HS-27A (cell line): ENCODE measurements around the gene DOK5.

Source experiments
- DNase-seq: peaks from one replicate; pipeline ENCODE4 v3.0.0-alpha.2; 2012; ENCODE audit warnings: low read depth, missing footprints

Gene DOK5

DNA sequence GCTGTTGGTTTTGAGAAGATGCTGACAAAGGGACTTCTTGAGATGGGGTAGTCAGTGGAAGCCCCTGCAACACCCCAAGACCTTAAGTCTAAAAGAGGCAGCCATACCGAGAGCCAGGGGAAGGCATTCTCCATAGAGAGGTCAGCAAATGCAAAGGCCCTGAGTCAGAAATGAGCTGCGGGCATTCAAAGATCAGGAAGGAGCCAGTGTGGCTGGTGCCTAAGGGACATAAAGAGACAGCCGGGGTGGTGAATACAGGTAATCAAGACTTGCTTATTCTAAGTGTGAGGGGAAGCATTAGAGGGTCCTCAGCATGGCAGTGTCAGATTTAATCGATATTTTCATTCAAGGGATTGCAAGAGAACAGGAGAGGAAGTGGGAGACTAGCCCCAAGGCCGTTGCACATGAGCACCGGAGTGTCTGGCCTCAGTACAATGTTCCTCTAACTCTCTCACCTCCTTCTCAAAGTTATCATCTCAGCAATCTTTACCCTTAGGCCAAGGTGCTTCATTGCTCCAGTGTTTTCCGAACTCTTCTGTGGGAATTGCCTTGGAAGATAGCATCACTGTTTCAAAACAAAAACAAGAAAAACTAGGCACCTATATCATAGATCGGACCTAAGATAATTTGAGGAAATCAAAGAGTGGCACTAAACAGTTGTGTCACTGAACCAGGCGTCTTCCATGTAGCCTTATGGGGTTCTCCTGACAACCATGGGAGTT, 173.2 kb downstream of the DOK5 start:
- no peak for DNase-seq

DNA sequence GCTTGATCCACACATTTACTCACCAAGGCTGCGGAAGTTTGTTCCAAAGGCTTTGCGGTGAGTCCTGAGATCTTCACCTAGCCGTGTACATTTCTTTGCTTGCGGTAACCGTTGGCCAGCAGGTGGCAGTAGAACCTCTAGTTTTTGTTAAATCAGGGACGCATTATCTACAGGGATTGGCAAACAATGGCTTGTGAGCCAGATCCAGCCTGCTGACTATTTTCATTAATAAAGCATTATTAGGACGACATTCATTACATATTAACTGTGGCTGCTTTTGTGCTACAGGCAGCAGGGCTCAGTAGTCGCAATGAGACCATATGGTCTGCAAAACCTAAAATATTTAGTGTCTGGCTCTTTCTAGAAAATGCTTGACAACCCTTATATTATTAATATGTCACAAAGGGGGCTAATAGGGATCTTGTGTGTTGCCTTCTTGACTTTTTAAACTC, 174.1 kb downstream of the DOK5 start:
- DNase-seq: no peak

DNA sequence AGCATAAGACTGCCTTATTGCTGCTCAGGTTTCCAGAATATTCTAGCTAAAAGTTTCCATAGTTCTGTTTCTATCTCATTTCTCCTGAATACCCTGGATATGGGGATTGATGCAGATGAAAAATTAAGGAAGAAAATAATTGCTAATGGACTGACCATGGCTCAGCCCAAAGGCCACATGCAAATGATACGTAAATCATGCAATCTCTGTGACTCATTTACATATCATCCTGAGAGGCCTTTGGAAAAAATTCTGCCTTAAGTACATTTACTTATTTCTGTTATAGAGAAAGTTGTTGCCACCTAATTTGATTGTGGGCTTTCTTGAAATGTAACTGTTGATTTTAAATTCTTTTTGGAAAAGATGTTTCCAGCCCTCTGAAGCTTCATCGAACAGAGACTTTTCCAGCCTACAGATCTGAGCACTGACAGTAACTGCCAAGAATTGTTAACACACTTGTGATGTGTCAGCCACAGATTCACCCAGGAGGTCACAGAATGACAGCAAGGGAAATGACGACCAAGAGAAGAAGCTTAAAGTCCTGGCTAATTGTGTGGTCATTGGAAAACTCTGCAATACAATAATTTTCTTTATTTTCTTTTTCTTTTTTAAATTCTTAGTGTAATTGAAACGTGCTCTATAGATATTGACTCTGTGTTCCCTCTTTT, 174.8 kb downstream of the DOK5 start:
- no peak for DNase-seq

DNA sequence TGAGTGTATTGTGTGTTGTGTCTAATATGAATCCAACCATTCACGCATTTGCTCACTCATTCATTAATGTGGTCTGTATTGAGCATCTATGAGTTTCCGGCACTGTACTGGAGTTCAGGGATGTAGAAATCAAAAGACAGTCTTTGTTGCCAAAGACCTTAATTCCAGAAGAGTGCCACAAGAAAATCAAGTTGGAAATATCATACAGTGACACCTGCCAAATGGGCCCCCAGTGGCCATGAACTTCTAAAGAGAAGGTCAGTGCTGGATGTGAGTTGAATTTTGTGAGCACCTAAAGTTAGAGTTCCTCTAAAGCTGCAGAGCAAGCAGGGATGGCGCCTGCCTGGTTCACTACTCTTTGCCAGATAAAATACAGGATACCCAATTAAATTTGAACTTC, 175.9 kb downstream of the DOK5 start:
- DNase-seq: no peak

DNA sequence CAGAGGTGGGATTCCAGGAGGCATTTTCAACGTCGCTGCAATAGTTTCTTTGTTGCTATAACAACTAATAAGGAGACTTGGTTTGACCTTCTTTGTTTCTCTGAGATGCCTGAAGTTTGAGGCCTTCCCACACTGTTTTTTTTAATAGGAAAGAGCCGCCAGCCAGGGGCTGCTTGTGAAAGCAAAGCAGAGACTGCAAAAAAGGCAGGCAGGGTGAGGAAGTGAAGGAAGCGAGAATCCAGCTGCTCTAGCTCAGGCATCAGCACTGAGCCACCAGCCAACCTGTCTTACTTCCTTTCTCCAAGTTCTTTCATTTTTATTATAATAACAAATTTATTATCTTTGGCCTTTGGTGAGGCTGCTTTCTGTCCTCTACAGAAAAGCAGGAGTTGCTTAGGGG, 179.1 kb downstream of the DOK5 start:
- DNase-seq: no peak

DNA sequence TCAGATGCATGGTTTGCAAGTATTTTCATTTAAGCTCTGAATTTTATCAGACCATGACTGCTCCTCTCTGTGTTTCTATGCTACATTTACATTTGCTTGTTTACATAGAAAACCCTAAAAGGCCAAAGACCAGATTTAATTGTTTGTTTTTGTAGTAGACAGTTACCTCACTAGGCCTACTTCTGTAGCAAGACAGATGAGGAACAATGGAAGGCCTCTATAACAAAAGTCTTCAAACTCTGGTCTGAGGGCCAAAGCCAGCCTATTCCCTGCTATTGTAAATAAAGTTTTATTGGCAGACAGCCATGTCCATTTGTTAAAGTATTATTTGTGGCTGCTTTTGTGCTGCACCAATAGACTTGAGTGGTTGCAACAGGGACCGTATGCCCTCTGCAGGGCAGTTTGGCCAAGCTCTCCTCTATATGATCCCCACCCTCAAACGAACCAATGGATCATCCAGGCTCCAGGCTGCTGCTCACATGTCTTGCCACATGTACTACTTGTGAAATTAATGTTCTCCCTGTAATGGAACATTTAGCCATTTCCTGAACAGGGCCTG, 182.0 kb downstream of the DOK5 start:
- no peak for DNase-seq

DNA sequence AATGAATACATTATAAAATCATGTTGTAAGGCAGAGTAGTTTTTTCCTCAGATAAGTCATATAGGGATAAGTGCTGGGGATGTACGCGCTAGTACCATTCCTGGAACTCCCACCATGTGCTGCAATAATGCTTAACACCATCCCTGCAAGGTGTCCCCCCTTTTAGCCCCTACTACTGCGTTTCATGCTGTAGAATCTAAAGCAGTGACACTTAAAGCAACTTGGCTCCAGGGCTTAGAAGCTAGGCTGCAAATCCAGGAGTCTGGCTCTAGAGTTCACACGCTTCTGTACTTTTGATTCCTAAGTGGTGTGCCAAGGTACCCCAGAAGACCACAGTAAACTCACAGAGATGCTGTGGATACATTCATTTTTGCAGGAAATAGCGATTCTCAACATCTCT, 183.1 kb downstream of the DOK5 start:
- DNase-seq: no peak

DNA sequence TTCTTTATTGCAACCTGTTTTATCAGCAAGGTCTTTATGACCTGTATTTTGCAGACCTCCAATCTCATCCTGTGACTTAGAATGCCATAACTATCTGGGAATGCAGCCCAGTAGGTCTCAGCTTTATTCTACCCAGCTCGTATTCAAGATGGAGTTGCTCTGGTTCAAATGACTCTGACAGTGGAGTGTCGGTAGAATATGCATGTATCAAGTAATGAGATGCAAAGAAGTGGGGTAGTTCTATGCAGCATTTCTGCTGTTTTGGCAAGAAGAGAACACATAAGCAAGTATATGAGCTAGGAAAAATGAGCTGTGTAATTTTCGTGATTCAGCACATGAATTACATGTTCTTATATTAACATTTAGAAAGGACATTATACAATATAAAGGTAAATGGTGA, 185.9 kb downstream of the DOK5 start:
- no peak for DNase-seq

DNA sequence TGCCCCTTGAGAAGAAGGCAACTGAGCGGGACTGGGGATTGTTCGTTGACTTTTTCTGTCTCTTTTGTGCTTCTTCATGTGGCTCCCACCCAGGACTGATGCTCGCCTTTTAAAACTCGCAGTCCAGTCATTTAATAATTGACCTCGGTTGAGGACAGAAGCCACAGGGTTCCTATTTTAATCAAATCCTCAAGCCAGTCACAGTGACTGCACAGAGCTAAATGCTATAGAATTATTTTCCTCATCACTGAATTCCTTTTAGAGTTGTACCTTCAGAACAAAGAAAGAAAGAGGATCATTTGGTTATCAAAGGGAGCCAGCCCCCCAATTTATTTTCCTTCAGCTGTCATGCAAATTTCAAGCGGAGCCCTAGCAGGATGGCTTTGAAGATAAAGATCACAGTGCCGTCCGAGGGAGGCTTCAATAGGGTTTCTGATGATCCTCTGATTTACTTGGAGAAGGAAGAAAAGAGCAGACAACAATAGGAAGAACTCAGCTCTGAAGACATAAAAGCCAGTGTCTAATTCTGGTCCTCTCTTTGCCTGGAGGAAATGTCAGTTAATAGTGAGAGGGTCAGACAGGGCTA, 186.6 kb downstream of the DOK5 start:
- no peak for DNase-seq

DNA sequence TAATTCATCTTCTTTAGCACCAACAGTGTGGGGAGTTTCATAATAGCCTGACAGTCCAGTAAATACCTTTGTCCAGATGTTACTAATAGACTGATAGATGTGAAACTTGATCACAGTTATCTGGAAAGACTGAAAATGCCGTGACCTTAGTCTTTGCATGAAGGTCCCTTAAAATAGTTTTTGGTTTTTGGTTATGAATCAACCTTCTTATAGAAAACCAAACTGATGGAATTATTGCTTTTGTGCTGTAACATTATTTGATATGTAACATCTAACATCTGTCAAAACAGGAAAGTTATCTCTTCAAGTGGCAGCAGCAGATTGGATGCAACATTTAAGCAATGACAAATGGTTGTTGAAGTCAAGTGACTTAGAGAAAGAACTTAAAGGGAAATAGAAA, 190.4 kb downstream of the DOK5 start:
- DNase-seq: no peak

DNA sequence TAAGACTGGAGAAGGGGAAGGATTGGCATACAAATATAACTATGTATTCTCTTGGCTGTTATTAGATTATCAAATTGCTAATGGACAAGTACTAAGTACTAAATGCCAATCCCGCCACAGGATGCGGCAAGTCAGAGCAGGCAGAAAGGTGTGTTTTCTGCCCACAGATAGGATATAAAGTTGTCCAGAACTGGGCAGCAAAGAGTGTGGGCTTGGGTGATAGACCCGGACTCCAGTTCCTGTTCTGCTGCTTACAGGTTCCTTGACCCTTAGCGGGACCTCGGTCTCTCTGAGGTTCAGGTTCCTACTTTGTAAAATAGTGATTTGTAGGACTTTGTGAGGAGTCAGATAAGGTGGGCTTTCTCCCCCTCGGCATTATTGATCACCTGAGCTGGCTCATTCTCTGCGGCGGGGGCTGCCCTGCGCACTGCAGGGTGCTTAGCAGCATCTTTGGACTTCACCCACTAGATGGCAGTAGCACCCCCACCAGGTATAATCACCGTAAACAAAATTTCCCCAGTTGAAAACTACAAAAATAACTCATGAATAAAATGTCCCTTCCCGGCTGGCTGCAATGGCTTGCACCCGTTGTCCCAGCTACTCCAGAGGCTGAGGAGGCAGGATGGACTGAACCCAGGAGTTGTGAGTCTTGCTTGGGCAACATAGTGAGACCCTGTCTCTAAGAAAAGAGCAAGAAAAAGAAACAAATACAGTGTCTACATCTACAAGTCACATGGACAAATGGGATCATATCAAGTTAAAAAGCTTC, 193.1 kb downstream of the DOK5 start:
- DNase-seq: no peak

DNA sequence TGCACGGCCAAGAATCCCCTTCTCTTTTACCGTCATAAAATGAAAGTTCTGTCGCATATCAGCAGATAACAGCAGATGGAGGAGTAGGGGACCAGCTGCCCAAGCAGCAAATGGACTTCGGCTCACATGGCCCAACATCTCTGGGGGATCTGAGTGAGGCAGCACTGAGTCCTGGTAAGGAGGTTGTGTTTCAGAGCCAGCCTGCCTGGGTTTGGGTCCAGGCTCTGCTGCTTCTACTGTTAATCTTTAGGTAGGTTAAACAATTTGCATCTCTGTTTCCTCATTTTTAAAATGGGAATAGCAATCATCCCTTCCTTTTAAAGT, 193.6 kb downstream of the DOK5 start:
- DNase-seq: no peak

DNA sequence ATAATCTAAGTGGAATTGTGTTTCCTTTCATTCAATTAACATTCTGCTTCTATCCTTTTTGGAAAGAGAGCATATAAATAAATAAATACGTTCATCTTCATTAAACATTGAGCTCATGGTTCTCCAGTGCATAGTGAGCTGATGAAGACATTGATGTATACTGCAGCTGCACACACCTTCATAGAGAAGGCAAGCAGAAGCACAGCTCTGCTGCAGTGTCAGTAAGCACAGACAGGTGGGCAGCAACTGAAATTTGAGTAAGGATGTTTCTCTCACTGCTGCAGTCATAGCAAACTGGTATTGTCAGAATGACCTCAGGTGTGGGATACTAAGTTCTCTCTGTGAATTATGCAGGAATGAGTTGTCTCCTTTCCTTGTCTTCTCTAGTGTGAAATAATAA, 202.9 kb downstream of the DOK5 start:
- DNase-seq: no peak

DNA sequence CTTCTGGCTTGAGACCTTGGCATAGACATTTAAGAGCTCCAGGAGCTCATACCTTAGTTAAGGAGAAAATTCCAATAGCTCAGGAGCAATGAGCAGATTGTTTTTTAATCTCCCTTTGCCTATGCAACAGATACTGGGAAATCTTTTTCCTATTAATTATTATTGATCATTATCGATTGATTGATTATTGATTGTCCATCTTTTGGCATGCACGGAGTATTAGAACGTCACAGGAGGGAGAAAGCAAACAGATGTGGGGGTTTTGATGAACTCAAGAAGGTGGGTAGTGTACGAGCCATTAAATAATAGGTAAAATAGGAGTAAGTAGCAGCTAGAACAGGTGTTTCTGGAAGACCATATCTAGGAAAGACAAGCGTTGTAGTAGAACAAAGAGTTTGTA, 205.0 kb downstream of the DOK5 start:
- no peak for DNase-seq

DNA sequence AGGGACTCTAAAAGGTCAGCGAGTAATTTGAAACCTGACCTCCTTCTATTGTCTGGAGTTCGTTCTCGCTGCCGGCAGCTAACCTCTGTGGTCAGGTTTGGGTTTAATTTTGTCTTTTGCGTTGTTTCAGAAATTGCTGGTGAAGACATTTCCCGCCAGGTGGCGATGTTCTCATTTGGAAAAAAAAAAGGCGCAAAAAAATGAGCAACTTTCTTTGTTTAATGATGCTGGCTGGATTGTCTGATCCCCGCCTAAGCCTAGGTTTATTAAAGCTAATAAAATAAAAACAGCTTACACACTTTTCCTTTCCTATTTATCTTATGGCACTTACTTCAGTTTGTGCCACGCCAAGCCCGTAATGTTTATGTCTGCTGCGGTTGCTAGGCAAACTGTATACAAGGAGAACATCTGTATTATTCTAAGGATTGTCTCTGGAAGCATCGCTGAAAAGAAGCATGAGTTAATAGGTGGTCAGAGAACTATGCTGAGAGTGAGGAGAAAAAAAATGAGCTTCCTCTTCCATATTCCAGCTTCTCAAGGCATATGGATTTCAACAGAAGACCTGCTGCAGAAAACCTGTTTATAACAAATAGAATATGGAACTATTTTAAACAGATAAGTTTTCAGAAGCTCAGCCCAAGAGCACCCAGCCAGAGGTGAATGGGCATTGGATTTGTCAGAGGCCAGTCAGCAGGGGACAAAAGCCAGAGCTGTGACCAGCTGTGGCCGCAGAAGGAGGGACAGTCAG, 205.7 kb downstream of the DOK5 start:
- no peak for DNase-seq

DNA sequence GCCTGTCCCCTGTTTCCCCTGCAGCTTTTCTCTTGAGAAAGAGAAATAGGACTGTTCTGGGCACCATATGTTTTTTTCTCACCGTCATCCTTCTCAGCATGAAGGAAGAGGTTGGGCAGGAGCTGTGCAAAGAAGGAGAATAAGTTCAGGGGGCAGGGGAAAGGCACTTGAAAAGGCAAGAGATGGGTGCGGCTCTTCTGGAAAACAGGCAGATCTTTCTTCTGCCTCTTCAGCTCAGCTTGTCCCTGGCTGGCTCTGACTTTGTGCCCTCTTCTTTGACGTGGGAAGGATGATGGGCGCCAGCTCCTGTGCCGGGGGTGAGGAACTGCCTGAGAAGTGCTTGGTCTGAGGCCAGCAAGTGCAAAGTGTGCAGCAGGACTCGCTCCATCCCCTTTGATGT, 206.5 kb downstream of the DOK5 start:
- no peak for DNase-seq

DNA sequence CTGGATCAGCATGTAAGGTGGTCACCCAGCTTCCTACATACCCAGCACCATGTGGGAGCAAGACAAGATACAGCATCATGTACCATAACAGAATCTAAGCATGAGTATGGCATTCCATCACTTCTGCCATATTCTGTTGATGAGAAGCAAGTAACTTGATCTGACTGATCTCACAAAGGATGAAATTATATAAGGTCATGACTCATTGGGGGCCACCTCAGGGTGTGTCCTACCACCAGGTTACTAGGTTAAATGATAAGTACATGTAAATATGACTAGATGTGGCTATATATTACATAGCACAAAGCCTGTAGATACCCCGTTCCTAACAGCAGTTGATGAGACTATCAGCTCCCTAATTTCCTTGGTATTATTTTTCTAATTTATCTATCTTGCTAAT, 213.1 kb downstream of the DOK5 start:
- no peak for DNase-seq

DNA sequence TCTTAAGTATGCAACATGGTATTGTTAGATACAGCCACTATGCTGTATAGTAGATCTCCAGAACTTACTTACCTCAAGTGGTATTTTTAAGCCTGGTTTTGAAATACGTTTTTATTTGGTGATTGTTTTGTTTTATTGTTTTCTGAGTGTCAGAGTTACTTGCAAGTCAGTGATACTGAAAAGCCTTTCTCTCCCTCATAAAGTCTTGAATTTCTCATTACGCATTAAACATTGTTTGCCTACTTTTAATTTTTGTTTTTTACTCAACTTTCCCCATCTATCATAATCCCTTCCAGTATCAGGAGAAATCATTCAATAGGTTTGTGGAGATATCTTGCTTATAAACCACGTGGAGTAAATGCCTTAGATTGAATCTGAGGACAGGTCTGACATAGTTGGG, 214.9 kb downstream of the DOK5 start:
- no peak for DNase-seq

DNA sequence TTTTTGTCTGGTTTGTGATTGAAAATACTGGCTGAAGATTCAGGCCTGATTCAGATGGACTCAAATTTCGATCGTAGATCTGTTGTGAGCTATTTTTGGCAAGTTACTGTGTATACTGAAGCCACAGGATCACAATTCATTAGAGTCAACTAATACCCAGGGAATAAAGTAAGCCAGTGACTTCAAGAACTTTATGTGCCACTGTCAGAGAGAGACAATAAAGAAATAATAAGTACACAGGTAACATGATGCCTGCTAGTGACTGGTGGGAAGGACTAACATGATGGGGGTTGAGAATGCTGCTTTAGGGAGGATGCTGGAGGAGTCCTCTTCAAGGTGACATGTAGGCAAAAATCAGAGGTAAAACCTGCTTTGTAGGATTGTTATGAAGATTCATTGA, 215.9 kb downstream of the DOK5 start:
- no peak for DNase-seq

DNA sequence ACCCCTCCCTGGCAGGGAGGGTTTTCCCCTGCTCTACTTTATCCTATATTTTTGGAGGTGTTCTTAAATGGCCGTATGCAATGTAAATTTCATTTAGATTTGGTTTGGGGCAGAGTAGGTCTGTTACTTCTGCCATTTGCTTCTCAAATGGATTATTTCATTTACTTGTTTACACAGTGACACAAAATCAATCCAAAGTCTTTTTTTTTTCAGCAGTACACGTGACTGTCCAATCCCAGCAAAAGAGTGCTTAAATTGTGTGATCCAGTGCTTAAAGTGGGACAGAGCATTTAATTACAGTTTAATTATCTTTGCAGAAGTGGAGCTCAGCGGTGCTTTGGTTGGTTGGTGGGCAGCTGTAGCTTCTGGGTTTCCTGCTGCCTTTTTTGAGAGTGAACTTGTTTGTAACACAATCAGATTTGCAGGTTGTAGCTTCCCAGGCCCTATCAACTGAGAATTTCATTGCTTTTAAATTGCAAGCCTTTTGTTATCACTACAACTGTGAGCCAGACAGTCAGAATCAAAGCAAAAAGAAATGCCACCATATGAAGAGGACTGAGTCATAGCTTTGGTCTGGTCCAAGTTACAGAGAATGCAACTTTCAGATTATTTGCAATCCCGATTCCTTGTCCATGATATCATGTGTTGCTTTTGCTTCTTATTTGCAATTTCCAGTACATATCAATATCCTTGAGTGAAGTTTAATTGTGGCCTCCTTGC, 216.9 kb downstream of the DOK5 start:
- no peak for DNase-seq

DNA sequence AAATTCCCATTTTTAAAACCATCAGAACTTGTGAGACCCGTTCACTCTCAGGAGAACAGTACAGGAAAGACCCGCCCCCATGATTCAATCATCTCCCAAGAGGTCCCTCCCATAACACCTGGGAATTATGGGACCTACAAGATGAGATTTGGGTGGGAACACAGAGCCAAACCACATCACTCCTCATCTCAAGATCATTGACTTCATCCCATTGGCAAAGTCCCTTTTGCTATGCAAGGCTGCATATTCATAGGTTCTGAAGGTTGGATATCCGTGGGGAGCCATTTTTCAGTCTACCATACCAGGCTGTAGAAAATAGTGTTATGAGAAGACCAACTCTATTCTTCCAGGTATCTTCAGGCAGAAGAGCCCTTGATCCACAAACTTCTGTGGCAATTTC, 219.1 kb downstream of the DOK5 start:
- DNase-seq: no peak
